Neuronal stem cell (in vitro differentiated cells): Measurements from ENCODE around the gene OSBPL2.
A peak's percentile ranks its signal among the peaks of the same experiment; 100 is the strongest.

Experiments
- DNase-seq: peaks from one replicate; pipeline ENCODE4 v3.0.0-alpha.2; 2013; ENCODE audit warnings: low spot score
- H2AFZ ChIP-seq: one replicate; pipeline ENCODE4 v1.6.1; 2013; ENCODE audit warnings: mild to moderate bottlenecking, low read length, inconsistent platforms
- H2AK5ac ChIP-seq: 2 replicates; pipeline ENCODE4 v1.6.1; 2013; ENCODE audit warnings: low read depth, mild to moderate bottlenecking, inconsistent platforms, low read length, moderate library complexity, mixed read lengths
- H2BK120ac ChIP-seq: 2 replicates; pipeline ENCODE4 v1.6.1; 2013; ENCODE audit warnings: low read depth, mild to moderate bottlenecking, inconsistent platforms, low read length, moderate library complexity, mixed read lengths
- H2BK12ac ChIP-seq: one replicate; pipeline ENCODE4 v1.6.1; 2013; ENCODE audit warnings: low read length, inconsistent platforms
- H2BK15ac ChIP-seq: 2 replicates; pipeline ENCODE4 v1.6.1; 2013; ENCODE audit warnings: mild to moderate bottlenecking, low read length, inconsistent platforms, mixed read lengths
- H2BK5ac ChIP-seq: one replicate; pipeline ENCODE4 v1.6.1; 2013; ENCODE audit warnings: inconsistent platforms, mild to moderate bottlenecking, low read length, moderate library complexity
- H3K14ac ChIP-seq: one replicate; pipeline ENCODE4 v1.6.1; 2013; ENCODE audit warnings: low read length, inconsistent platforms
- H3K18ac ChIP-seq: 2 replicates; pipeline ENCODE4 v1.6.1; 2013; ENCODE audit warnings: low read length, inconsistent platforms
- H3K23ac ChIP-seq: 2 replicates; pipeline ENCODE4 v1.6.1; 2013; ENCODE audit warnings: low read depth, mild to moderate bottlenecking, mixed read lengths, low read length, inconsistent platforms; ENCODE audit not compliant: poor library complexity
- H3K27ac ChIP-seq: replicated peaks from 3 replicates; pipeline ENCODE4 v1.5.1; 2013; ENCODE audit warnings: low read length, inconsistent platforms
- H3K27me3 ChIP-seq, 3 experiments: 2 replicates each; pipeline ENCODE4 v1.6.1; 2013; ENCODE audit warnings: low read length in 3 of 3, mild to moderate bottlenecking in 2 of 3, inconsistent platforms in 1 of 3, low read depth in 1 of 3, mixed read lengths in 1 of 3, moderate library complexity in 1 of 3; ENCODE audit not compliant: control insufficient read depth in 3 of 3, insufficient read depth in 3 of 3
- H3K36me3 ChIP-seq, 2 donors: replicated peaks in 1 of 2; 2 replicates each; pipeline ENCODE4 v1.6.1; 2013; ENCODE audit warnings: low read length in 2 of 2; ENCODE audit not compliant: control insufficient read depth in 2 of 2, insufficient read depth in 2 of 2
- H3K4ac ChIP-seq: 2 replicates; pipeline ENCODE4 v1.6.1; 2013; ENCODE audit warnings: inconsistent platforms, mild to moderate bottlenecking, low read length, moderate library complexity
- H3K4me1 ChIP-seq, 2 donors: 1 replicate in 1 of 2; 2 replicates in 1 of 2; pipeline ENCODE4 v1.6.1; 2013; ENCODE audit warnings: low read length in 2 of 2, low read depth in 1 of 2; ENCODE audit not compliant: control insufficient read depth in 2 of 2, insufficient read depth in 1 of 2
- H3K4me2 ChIP-seq: one replicate; pipeline ENCODE4 v1.6.1; 2013; ENCODE audit warnings: mild to moderate bottlenecking, low read length, inconsistent platforms; ENCODE audit not compliant: insufficient read depth, poor library complexity, severe bottlenecking
- H3K4me3 ChIP-seq, 2 donors: 2 replicates each; pipeline ENCODE4 v1.5.1; 2013; ENCODE audit warnings: low read length in 2 of 2, mild to moderate bottlenecking in 2 of 2, inconsistent platforms in 1 of 2, moderate library complexity in 1 of 2
- H3K79me1 ChIP-seq: one replicate; pipeline ENCODE4 v1.6.1; 2013; ENCODE audit warnings: low read depth, mild to moderate bottlenecking, inconsistent platforms, low read length, moderate library complexity
- H3K9ac ChIP-seq: one replicate; pipeline ENCODE4 v1.6.1; 2013; ENCODE audit warnings: mild to moderate bottlenecking, low read depth, low read length, inconsistent platforms; ENCODE audit not compliant: poor library complexity
- H3K9me3 ChIP-seq, 2 donors: replicated peaks in 1 of 2; 2 replicates each; pipeline versions ENCODE3 to v1.6.1; 2013; ENCODE audit warnings: low read length in 2 of 2, mild to moderate bottlenecking in 2 of 2, inconsistent platforms in 1 of 2, low read depth in 1 of 2, mixed read lengths in 1 of 2, moderate library complexity in 1 of 2; ENCODE audit not compliant: control insufficient read depth in 2 of 2, insufficient read depth in 1 of 2
- H4K8ac ChIP-seq: one replicate; pipeline ENCODE4 v1.6.1; 2013; ENCODE audit warnings: low read depth, mild to moderate bottlenecking, inconsistent platforms, low read length, moderate library complexity
- H4K91ac ChIP-seq: one replicate; pipeline ENCODE4 v1.6.1; 2013; ENCODE audit warnings: low read length, low read depth, mild to moderate bottlenecking, inconsistent platforms; ENCODE audit not compliant: poor library complexity
- WGBS, 2 donors: extraction: QIAGEN DNeasy Blood & Tissue Kit; methylation state at CpG; one replicate each; pipeline ENCODE4 v1.1.7; 2013; ENCODE audit warnings: missing lambda C conversion rate in 2 of 2, mixed read lengths in 1 of 2; ENCODE audit not compliant: insufficient read length in 2 of 2, insufficient replicate concordance in 1 of 2; ENCODE audit errors: extremely low coverage in 2 of 2; 5-methylcytosine and 5-hydroxymethylcytosine counted together

The OSBPL2 gene

DNA sequence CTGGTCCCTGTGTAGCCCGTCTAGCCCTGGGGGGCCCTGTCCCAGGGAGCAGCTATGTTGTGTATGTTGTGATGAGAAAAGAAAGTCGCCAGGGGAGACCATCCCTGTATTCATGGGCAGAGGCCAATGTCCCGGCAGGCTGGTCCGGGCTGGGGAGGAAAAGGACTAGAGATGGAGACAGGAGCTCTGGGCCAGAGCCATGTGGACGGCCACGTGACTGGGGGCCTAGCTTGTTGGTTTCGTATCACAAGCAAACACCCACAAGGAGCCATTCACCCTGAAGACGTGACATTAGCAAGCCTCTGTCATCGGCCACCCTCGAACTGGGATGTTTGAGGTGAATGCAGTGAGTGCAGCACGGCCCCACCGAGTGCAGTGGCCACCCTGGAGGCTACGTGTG is 15.3 kb upstream of the OSBPL2 start:
- no peaks in the 10 kb centered on the region for H3K36me3 ChIP-seq
- no peak overlapping the region for H4K91ac ChIP-seq
- peak overlapping the region; percentile 65 for H3K23ac ChIP-seq
- H2BK120ac ChIP-seq, result no peak overlapping the region
- peak overlapping the region; percentile 57 for H3K18ac ChIP-seq
- no peak overlapping the region for H3K27ac ChIP-seq
- peaks cover 26 to 32% of the 10 kb centered on the region in 2 donors for H3K4me1 ChIP-seq
- peak overlapping the region; percentile 53 for H3K9ac ChIP-seq
- H4K8ac ChIP-seq, result no peak overlapping the region
- H3K9me3 ChIP-seq, result peaks cover 0 to 2% of the 10 kb centered on the region in 2 donors
- H2AFZ ChIP-seq, result no peak overlapping the region
- no peak overlapping the region for H2AK5ac ChIP-seq
- no peak overlapping the region for H3K4ac ChIP-seq
- no peak for DNase-seq
- H3K14ac ChIP-seq, result peak overlapping the region; percentile 56
- peak overlapping the region; percentile 22 for H2BK12ac ChIP-seq
- H3K79me1 ChIP-seq, result no peaks in the 10 kb centered on the region
- H3K27me3 ChIP-seq, result peaks cover 7 to 91% (median 33%) of the 10 kb centered on the region in 3 experiments
- H3K4me3 ChIP-seq, result no peak overlapping the region
- WGBS, 2 donors, result no CpG with 5 or more reads among the region's 13 CpGs
- H2BK15ac ChIP-seq, result no peak overlapping the region
- H2BK5ac ChIP-seq, result no peak overlapping the region
- no peak overlapping the region for H3K4me2 ChIP-seq

- Histone ChIP-seq H2AFZ (no peak overlapping the region), H3K36me3 (no peaks in the 10 kb centered on the region), H2BK15ac (peak overlapping the region; percentile 45), H3K14ac (peak overlapping the region; percentile 64), H4K8ac (no peak overlapping the region), H4K91ac (no peak overlapping the region), H3K4ac (no peak overlapping the region), H3K4me1 (peaks cover 22 to 27% of the 10 kb centered on the region in 2 donors), H3K4me2 (no peak overlapping the region), H2BK12ac (peak overlapping the region; percentile 4), H3K4me3 (no peak overlapping the region), H3K27me3 (peaks cover 7 to 85% (median 27%) of the 10 kb centered on the region in 3 experiments), H3K18ac (no peak overlapping the region), H3K23ac (no peak overlapping the region), H2BK120ac (no peak overlapping the region), H2BK5ac (no peak overlapping the region), H2AK5ac (no peak overlapping the region), H3K9ac (no peak overlapping the region), H3K79me1 (no peaks in the 10 kb centered on the region), H3K9me3 (peaks cover 0 to 2% of the 10 kb centered on the region in 2 donors), H3K27ac (no peak overlapping the region)
- no peak for DNase-seq
- WGBS, 2 donors, result no CpG with 5 or more reads among the region's 9 CpGs
Observed at GRCh38 chr20:62223571-62223970, 14.8 kb upstream of the OSBPL2 start.

- Histone ChIP-seq H3K36me3 (no peaks in the 10 kb centered on the region), H2AK5ac (peak overlapping the region; percentile 70), H3K9ac (peak overlapping the region; percentile 16), H2BK120ac (no peak overlapping the region), H3K14ac (peak overlapping the region; percentile 64), H3K9me3 (peaks cover 0 to 2% of the 10 kb centered on the region in 2 donors), H3K23ac (peak overlapping the region; percentile 43), H2BK15ac (no peak overlapping the region), H3K4me3 (no peak overlapping the region), H3K79me1 (no peaks in the 10 kb centered on the region), H3K4me1 (peaks cover 17 to 20% of the 10 kb centered on the region in 2 donors), H2AFZ (no peak overlapping the region), H3K18ac (no peak overlapping the region), H3K27ac (no peak overlapping the region), H4K91ac (no peak overlapping the region), H2BK12ac (peak overlapping the region; percentile 84), H3K4ac (no peak overlapping the region), H3K4me2 (no peak overlapping the region), H2BK5ac (no peak overlapping the region), H3K27me3 (peaks cover 6 to 79% (median 21%) of the 10 kb centered on the region in 3 experiments), H4K8ac (no peak overlapping the region)
- DNase-seq, result no peak
- WGBS, 2 donors, result no CpG with 5 or more reads among the region's 21 CpGs
Observed at GRCh38 chr20:62224113-62224855, 14.0 kb upstream of the OSBPL2 start.

DNA sequence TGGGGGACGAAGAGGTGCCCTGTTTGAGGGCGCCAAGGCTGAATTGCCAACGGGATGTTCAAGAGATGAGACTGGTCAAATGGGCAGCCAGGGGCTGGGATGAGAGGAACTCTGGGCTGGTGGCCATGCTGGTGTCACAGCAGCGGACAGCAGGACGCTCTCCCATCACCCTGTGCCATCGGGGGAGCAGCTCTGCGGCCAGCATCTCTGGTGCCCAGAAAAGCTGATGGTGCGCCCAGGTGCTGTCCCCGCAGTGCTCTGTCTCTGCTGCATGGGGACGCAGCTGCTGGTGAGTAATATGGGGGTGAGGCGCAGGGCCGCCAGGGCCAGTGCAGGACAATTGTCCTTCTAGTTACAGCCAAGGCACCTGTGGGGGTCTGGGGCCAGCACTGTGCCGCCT is 13.3 kb upstream of the OSBPL2 start:
- no peak overlapping the region for H2BK120ac ChIP-seq
- H4K8ac ChIP-seq, result no peak overlapping the region
- H3K79me1 ChIP-seq, result no peaks in the 10 kb centered on the region
- peak overlapping the region; percentile 80 for H3K23ac ChIP-seq
- H3K4me1 ChIP-seq, result peaks cover 14 to 16% of the 10 kb centered on the region in 2 donors
- no peak overlapping the region for H2AFZ ChIP-seq
- peaks cover 0 to 4% of the 10 kb centered on the region in 2 donors for H3K9me3 ChIP-seq
- no peak overlapping the region for H4K91ac ChIP-seq
- peak overlapping the region; percentile 17 for H3K18ac ChIP-seq
- H2BK15ac ChIP-seq, result no peak overlapping the region
- no peak overlapping the region for H2BK12ac ChIP-seq
- no peak for DNase-seq
- no peak overlapping the region for H3K4me3 ChIP-seq
- WGBS, 2 donors, result no CpG with 5 or more reads among the region's 13 CpGs
- peak overlapping the region; percentile 21 for H3K9ac ChIP-seq
- no peak overlapping the region for H3K27ac ChIP-seq
- H2AK5ac ChIP-seq, result peak overlapping the region; percentile 70
- no peaks in the 10 kb centered on the region for H3K36me3 ChIP-seq
- H3K4me2 ChIP-seq, result no peak overlapping the region
- no peak overlapping the region for H2BK5ac ChIP-seq
- no peak overlapping the region for H3K14ac ChIP-seq
- no peak overlapping the region for H3K4ac ChIP-seq
- peaks cover 5 to 75% (median 17%) of the 10 kb centered on the region in 3 experiments for H3K27me3 ChIP-seq
